ENCODE results near the gene KRTCAP3. TPM values are rescaled to one million over a fixed set of nuclear protein-coding genes. Genes with fewer than 3 reads are reported as not detected.

KRTCAP3 gene
- total and polyA plus RNA-seq, 8 donors = 12.0 to 45.6 (median 15.8) TPM

DNA sequence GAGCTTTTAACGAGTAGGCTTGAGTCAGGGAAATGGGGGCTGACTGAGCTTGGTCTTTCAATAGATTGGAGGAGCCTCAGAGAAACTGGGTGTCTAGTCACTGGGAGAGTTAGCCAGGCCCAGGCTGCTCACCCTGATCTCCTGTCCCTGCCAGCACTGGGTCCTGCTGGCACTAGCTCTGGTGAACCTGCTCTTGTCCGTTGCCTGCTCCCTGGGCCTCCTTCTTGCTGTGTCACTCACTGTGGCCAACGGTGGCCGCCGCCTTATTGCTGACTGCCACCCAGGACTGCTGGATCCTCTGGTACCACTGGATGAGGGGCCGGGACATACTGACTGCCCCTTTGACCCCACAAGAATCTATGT, 720 bp downstream of the KRTCAP3 start:
- H3K4me1 ChIP-seq = peaks cover 0 to 9% of the 10 kb centered on the region in 2 donors
- no peaks in the 10 kb centered on the region for H3K27me3 ChIP-seq
- H3K9me3 ChIP-seq = no peaks in the 10 kb centered on the region
- peak overlapping the region in 1 of 2 donors; percentile 51 for H3K27ac ChIP-seq
- ATAC-seq (peak; percentile 20), DNase-seq (peak in 1 of 4 donors; percentile 3)
- peak overlapping the region; percentile 21 to 35 for H3K4me3 ChIP-seq
- intact Hi-C loops (cut with DNase I) = no loop called here
- H3K36me3 ChIP-seq = peaks cover 4 to 75% of the 10 kb centered on the region in 2 donors
- TF ChIP-seq, protein P1, sequence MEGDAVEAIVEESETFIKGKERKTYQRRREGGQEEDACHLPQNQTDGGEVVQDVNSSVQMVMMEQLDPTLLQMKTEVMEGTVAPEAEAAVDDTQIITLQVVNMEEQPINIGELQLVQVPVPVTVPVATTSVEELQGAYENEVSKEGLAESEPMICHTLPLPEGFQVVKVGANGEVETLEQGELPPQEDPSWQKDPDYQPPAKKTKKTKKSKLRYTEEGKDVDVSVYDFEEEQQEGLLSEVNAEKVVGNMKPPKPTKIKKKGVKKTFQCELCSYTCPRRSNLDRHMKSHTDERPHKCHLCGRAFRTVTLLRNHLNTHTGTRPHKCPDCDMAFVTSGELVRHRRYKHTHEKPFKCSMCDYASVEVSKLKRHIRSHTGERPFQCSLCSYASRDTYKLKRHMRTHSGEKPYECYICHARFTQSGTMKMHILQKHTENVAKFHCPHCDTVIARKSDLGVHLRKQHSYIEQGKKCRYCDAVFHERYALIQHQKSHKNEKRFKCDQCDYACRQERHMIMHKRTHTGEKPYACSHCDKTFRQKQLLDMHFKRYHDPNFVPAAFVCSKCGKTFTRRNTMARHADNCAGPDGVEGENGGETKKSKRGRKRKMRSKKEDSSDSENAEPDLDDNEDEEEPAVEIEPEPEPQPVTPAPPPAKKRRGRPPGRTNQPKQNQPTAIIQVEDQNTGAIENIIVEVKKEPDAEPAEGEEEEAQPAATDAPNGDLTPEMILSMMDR (IDR thresholded peaks at IDR 0.05) = no peak

DNA sequence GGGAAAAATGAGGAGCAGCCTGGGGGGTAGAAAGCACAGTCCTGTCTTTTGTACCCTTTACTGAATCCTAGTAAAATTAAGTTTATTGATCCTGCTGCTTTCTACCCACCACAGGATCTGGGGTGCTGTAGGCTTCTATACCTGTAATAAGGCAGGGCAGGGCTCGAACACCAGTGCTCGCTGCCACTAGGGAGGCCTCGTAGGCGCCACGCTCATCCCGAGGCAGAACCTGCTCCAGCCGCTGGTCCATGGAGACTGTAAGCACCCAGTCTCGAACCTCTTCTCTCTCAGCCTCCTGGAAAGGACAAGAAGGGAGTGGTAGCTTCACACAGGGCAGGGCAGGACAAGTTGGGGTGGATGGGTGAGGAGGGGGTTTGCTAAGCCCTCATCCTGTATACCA, 3.0 kb downstream of the KRTCAP3 start:
- Histone ChIP-seq H3K36me3 (peaks cover 4 to 70% of the 10 kb centered on the region in 2 donors), H3K27ac (no peak overlapping the region)
- intact Hi-C loops (cut with DNase I) = no loop called here

DNA sequence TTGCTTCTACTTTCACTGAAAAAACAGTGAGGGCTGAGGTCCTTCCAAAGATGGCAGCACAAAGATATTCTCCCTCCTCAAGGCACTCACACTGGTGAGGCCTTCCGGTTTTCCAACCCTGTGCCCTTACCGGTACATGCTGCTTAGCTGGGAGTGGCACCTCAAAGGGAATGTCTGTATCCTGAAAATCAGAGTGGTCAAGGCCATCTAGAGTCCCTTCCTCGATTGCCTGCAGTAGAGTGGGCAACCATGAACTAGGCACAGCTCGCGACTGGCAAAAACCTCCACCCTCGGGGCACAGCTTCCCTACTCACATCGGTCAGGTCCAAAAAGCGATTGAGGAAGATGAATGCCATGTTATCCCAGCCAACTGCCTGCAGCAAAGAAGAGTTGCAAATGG, 3.4 kb downstream of the KRTCAP3 start:
- H3K27ac ChIP-seq = peak overlapping the region; percentile 30 to 55
- intact Hi-C loops (cut with DNase I) = no loop called here
- H3K27me3 ChIP-seq = no peaks in the 10 kb centered on the region
- no peaks in the 10 kb centered on the region for H3K9me3 ChIP-seq
- peaks cover 4 to 69% of the 10 kb centered on the region in 2 donors for H3K36me3 ChIP-seq
- DNase-seq (no peak), ATAC-seq (no peak)
- no peak overlapping the region for H3K4me3 ChIP-seq
- peaks cover 0 to 9% of the 10 kb centered on the region in 2 donors for H3K4me1 ChIP-seq
- TF ChIP-seq, protein P1 (IDR thresholded peaks at IDR 0.05) = no peak

More for the DNA sequence above, 3.0 kb downstream of the KRTCAP3 start:
- Histone ChIP-seq H3K4me1 (peaks cover 0 to 9% of the 10 kb centered on the region in 2 donors), H3K9me3 (no peaks in the 10 kb centered on the region), H3K27me3 (no peaks in the 10 kb centered on the region), H3K4me3 (no peak overlapping the region)
- DNase-seq (no peak), ATAC-seq (no peak)
- TF ChIP-seq, protein P1 (IDR thresholded peaks at IDR 0.05) = no peak

DNA sequence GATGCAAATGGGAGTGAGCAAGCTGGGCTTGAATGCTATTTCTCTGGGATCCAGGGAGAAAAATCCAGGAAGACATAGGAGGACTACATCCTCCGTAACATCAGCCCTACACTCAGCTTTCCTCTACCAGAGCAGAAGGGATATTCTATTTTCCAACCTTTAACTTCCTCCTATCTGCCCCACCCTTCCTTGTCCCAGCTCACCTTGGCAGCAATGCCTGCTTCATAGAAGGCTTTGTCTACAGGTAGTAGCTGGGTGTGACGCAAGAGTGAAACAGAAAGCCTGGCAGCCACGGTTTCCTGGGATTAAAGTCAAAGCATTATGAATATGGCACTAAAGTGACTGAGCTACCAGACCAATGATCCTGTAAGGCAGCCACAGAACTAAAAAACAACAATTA, 3.9 kb downstream of the KRTCAP3 start:
- peak in 1 of 4 donors; percentile 77 for DNase-seq

DNA sequence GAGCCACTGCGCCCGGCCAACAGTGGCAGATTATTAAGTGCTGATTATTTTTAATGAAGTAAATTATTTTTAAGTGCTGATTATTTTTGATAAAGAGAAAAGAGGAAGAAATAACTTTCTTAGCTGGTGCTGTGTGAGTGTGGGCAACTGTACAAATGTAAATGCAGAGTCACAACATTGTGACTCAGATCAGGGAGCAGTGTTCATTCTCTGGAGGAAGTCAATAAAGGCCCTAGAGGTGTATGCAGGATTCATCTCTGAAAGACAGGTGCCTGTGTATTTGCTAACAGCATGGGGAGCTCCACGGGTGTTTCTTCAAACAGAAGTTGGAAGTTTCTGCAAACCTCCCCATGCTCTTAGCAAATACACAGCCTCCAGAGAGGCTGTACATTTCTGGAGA, 6.2 kb downstream of the KRTCAP3 start:
- TF ChIP-seq, protein P1 (IDR thresholded peaks at IDR 0.05) = no peak
- H3K4me1 ChIP-seq = no peaks in the 10 kb centered on the region
- intact Hi-C loops (cut with DNase I) = no loop called here

More for the DNA sequence above, 3.9 kb downstream of the KRTCAP3 start:
- peak; percentile 72 for ATAC-seq
- peak overlapping the region; percentile 30 to 55 for H3K27ac ChIP-seq
- intact Hi-C loops (cut with DNase I) = no loop called here
- H3K4me1 ChIP-seq = peaks cover 0 to 9% of the 10 kb centered on the region in 2 donors
- H3K4me3 ChIP-seq = no peak overlapping the region
- H3K36me3 ChIP-seq = peaks cover 0 to 64% of the 10 kb centered on the region in 2 donors
- H3K9me3 ChIP-seq = no peaks in the 10 kb centered on the region
- TF ChIP-seq, protein P1 (IDR thresholded peaks at IDR 0.05) = no peak
- H3K27me3 ChIP-seq = no peaks in the 10 kb centered on the region

More for the DNA sequence above, 6.2 kb downstream of the KRTCAP3 start:
- H3K27ac ChIP-seq = no peak overlapping the region
- H3K9me3 ChIP-seq = no peaks in the 10 kb centered on the region
- peaks cover 0 to 55% of the 10 kb centered on the region in 2 donors for H3K36me3 ChIP-seq
- ATAC-seq (no peak), DNase-seq (no peak)
- no peaks in the 10 kb centered on the region for H3K27me3 ChIP-seq
- H3K4me3 ChIP-seq = no peak overlapping the region

Data from left lung (tissue), 10 donors.